Activated B cell treated with CpG ODN at 0.5 μM for 24 hours (primary cell): ENCODE measurements around the gene HPDL. TPM values are rescaled to one million over a fixed set of nuclear protein-coding genes. Genes with fewer than 3 reads are reported as not detected.
A peak's percentile ranks its signal among the peaks of the same experiment; 100 is the strongest.

Source experiments
- ATAC-seq: fragments of 200-7000 bp; cut with Tn5 transposase; one replicate; pipeline ENCODE4 v1.10.0; 2021; ENCODE audit warnings: low read depth, mild to moderate bottlenecking, moderate library complexity
- CTCF ChIA-PET: fragments of 350-600 bp; sonication (Branson Sonifier 250); formaldehyde crosslinking; loops from one replicate; lab custom pipeline; 2021; ENCODE audit warnings: antibody characterized with exemption; lab: Charles Lee
- POLR2A ChIA-PET: fragments of 350-600 bp; sonication (Branson Sonifier 250); formaldehyde crosslinking; loops from one replicate; lab custom pipeline; 2021; ENCODE audit warnings: antibody characterized with exemption; lab: Charles Lee
- DNase-seq: peaks from one replicate; pipeline ENCODE4 v3.0.0; 2022
- H3K27ac Mint-ChIP-seq: one replicate; pipeline ENCODE4 v1.8.0; 2020; ENCODE audit warnings: mixed read lengths
- H3K27me3 Mint-ChIP-seq: one replicate; pipeline ENCODE4 v1.8.0; 2021; ENCODE audit warnings: mixed read lengths
- H3K36me3 Mint-ChIP-seq: one replicate; pipeline ENCODE4 v1.8.0; 2021; ENCODE audit warnings: low read depth, mixed read lengths
- H3K4me1 Mint-ChIP-seq: one replicate; pipeline ENCODE4 v1.8.0; 2021; ENCODE audit warnings: mixed read lengths
- H3K4me3 Mint-ChIP-seq: one replicate; pipeline ENCODE4 v1.8.0; 2020; ENCODE audit warnings: mild to moderate bottlenecking, mixed read lengths
- H3K9me3 Mint-ChIP-seq: one replicate; pipeline ENCODE4 v1.8.0; 2020; ENCODE audit warnings: mixed read lengths
- CTCF ChIP-seq: fragments of 200-600 bp; IDR thresholded peaks from one replicate; pipeline ENCODE4 v1.8.0; 2022; ENCODE audit warnings: antibody characterized with exemption, mild to moderate bottlenecking
- intact Hi-C: fragments of 100-400 bp; cut with micrococcal nuclease; formaldehyde crosslinking; loops from one replicate; pipeline ENCODE4 v1.15.1; 2024
- total RNA-seq: library from RNA; stranded (reverse); gene quantifications from 2 replicates; pipeline ENCODE4 v1.2.3, GENCODE V29; 2022

The HPDL gene
- total RNA-seq, 1 donor from 2014 or later = 4.3 TPM

GRCh38 chr1:45334308-45335245, 7.9 kb downstream of the HPDL start:
- H3K4me3 Mint-ChIP-seq = no peak overlapping the region
- ATAC-seq = no peak
- no peak for TF ChIP-seq CTCF
- DNase-seq = no peak
- H3K36me3 Mint-ChIP-seq = peaks cover 41% of the 10 kb centered on the region
- peaks cover 20% of the 10 kb centered on the region for H3K4me1 Mint-ChIP-seq
- no peaks in the 10 kb centered on the region for H3K27me3 Mint-ChIP-seq
- ChIA-PET CTCF (no interaction called here), POLR2A (interaction anchor here (1.1 kb wide), 1 partner anchor 59 kb away, joined by 3 read pairs; no protein-coding TSS in a partner anchor)
- H3K27ac Mint-ChIP-seq = no peak overlapping the region
- no peaks in the 10 kb centered on the region for H3K9me3 Mint-ChIP-seq
- intact Hi-C loops = no loop called here

GRCh38 chr1:45335855-45336324, 9.2 kb downstream of the HPDL start:
- no peak for DNase-seq
- intact Hi-C loops = no loop called here
- H3K9me3 Mint-ChIP-seq = no peaks in the 10 kb centered on the region
- H3K4me3 Mint-ChIP-seq = no peak overlapping the region
- no peaks in the 10 kb centered on the region for H3K27me3 Mint-ChIP-seq
- ChIA-PET CTCF (no interaction called here), POLR2A (interaction anchor here (5.6 kb wide), 1 partner anchor 31 kb away, joined by 217 read pairs; no protein-coding TSS in a partner anchor)
- no peak for TF ChIP-seq CTCF
- no peak overlapping the region for H3K27ac Mint-ChIP-seq
- peaks cover 39% of the 10 kb centered on the region for H3K36me3 Mint-ChIP-seq
- H3K4me1 Mint-ChIP-seq = peaks cover 29% of the 10 kb centered on the region
- no peak for ATAC-seq

- POLR2A ChIA-PET = interaction anchor here (0.6 to 5.6 kb wide), 6 partner anchors 18 to 606 kb away, joined by 3 to 217 read pairs (median 6); partner anchors contain the start of genes HECTD3, RPS8 and UROD
- intact Hi-C loops = no loop called here
- H3K27me3 Mint-ChIP-seq = no peaks in the 10 kb centered on the region
- DNase-seq (no peak), ATAC-seq (no peak)
- H3K4me1 Mint-ChIP-seq = peaks cover 44% of the 10 kb centered on the region
- TF ChIP-seq CTCF = no peak
- no peak overlapping the region for H3K27ac Mint-ChIP-seq
- H3K4me3 Mint-ChIP-seq = no peak overlapping the region
- no peaks in the 10 kb centered on the region for H3K9me3 Mint-ChIP-seq
- H3K36me3 Mint-ChIP-seq = peaks cover 44% of the 10 kb centered on the region
- CTCF ChIA-PET = no interaction called here
Measured at GRCh38 chr1:45337630-45338325, 11.1 kb downstream of the HPDL start.

- ChIA-PET POLR2A (interaction anchor here (0.6 to 5.6 kb wide), 43 partner anchors 8 to 907 kb away, joined by 3 to 217 read pairs (median 6); partner anchors contain the start of genes ARMH1, CCDC163, GPBP1L1 and HECTD3), CTCF (interaction anchor here (0.6 to 3.1 kb wide), 12 partner anchors 9 to 328 kb away, joined by 3 to 14 read pairs (median 6); partner anchors contain the start of genes CCDC163, MMACHC and UROD)
- peak within 1 kb of the TSS; percentile 100 for H3K4me3 Mint-ChIP-seq
- ATAC-seq (peak; percentile 86), DNase-seq (peak; percentile 85)
- H3K9me3 Mint-ChIP-seq = no peaks in the 10 kb centered on the region
- H3K27ac Mint-ChIP-seq = peak within 1 kb of the TSS; percentile 99
- TF ChIP-seq CTCF = no peak
- no peaks in the 10 kb centered on the region for H3K27me3 Mint-ChIP-seq
- peaks cover 39% of the 10 kb centered on the region for H3K4me1 Mint-ChIP-seq
- intact Hi-C loops = loop anchor here (1.0 to 2.0 kb wide), 9 partner anchors 14 to 609 kb away; partner anchors contain the start of genes CCDC163, EIF2B3, GPBP1L1 and HPDL
- peaks cover 44% of the 10 kb centered on the region for H3K36me3 Mint-ChIP-seq
Measured at GRCh38 chr1:45339789-45340558, 13.3 kb downstream of the HPDL start, which contains the start of the genes MUTYH and TOE1. Gene MUTYH (minus strand): TSS chr1:45340440. CDS start chr1:45334505, 5,935 bp downstream. Gene TOE1 (plus strand): TSS chr1:45340170. CDS start chr1:45340253, 83 bp downstream.
